Rectal smooth muscle tissue (tissue), 1 donor: ENCODE results near the gene CHTF18.

Source experiments
- H3K27ac ChIP-seq: one replicate; pipeline ENCODE4 v1.7.0; 2013; ENCODE audit warnings: low read depth, low read length, inconsistent platforms
- H3K27me3 ChIP-seq: one replicate; pipeline ENCODE4 v1.7.0; 2013; ENCODE audit warnings: low read length; ENCODE audit not compliant: control insufficient read depth, insufficient read depth
- H3K36me3 ChIP-seq: one replicate; pipeline ENCODE4 v1.7.0; 2013; ENCODE audit warnings: low read length; ENCODE audit not compliant: control insufficient read depth, insufficient read depth
- H3K4me1 ChIP-seq: one replicate; pipeline ENCODE4 v1.7.0; 2013; ENCODE audit warnings: low read length; ENCODE audit not compliant: control insufficient read depth, insufficient read depth
- H3K4me3 ChIP-seq: one replicate; pipeline ENCODE4 v1.7.0; 2013; ENCODE audit warnings: low read length
- H3K9ac ChIP-seq: one replicate; pipeline ENCODE4 v1.7.0; 2013; ENCODE audit warnings: low read length

Gene CHTF18

GRCh38 chr16:782766-783403 lies 5.5 kb upstream of the CHTF18 start:
- H3K4me1 ChIP-seq, result no peaks in the 10 kb centered on the region
- H3K4me3 ChIP-seq, result no peak overlapping the region
- H3K27ac ChIP-seq, result no peak overlapping the region
- H3K9ac ChIP-seq, result no peak overlapping the region
- H3K27me3 ChIP-seq, result peaks cover 20% of the 10 kb centered on the region
- H3K36me3 ChIP-seq, result no peaks in the 10 kb centered on the region

GRCh38 chr16:783404-784161 lies 4.8 kb upstream of the CHTF18 start:
- Histone ChIP-seq H3K27ac (no peak overlapping the region), H3K9ac (no peak overlapping the region), H3K36me3 (no peaks in the 10 kb centered on the region), H3K4me3 (no peak overlapping the region), H3K4me1 (no peaks in the 10 kb centered on the region), H3K27me3 (peaks cover 18% of the 10 kb centered on the region)

GRCh38 chr16:784431-784830 lies 4.0 kb upstream of the CHTF18 start:
- H3K4me1 ChIP-seq, result no peaks in the 10 kb centered on the region
- peaks cover 18% of the 10 kb centered on the region for H3K27me3 ChIP-seq
- no peak overlapping the region for H3K9ac ChIP-seq
- no peak overlapping the region for H3K4me3 ChIP-seq
- H3K27ac ChIP-seq, result no peak overlapping the region
- H3K36me3 ChIP-seq, result no peaks in the 10 kb centered on the region

- Histone ChIP-seq H3K27me3 (peaks cover 17% of the 10 kb centered on the region), H3K4me1 (no peaks in the 10 kb centered on the region), H3K27ac (no peak overlapping the region), H3K9ac (no peak overlapping the region), H3K36me3 (no peaks in the 10 kb centered on the region), H3K4me3 (no peak overlapping the region)
Observed at GRCh38 chr16:785563-786535, 2.6 kb upstream of the CHTF18 start.

GRCh38 chr16:787321-787966 lies 976 bp upstream of the CHTF18 start:
- Histone ChIP-seq H3K9ac (peak overlapping the region; percentile 93), H3K4me1 (no peaks in the 10 kb centered on the region), H3K36me3 (no peaks in the 10 kb centered on the region), H3K4me3 (peak overlapping the region; percentile 95), H3K27me3 (peaks cover 6% of the 10 kb centered on the region), H3K27ac (peak overlapping the region; percentile 3)

GRCh38 chr16:787978-788398 lies 432 bp upstream of the CHTF18 start, which contains the start of gene RPUSD1:
RPUSD1 (minus strand) TSS chr16:788381; CDS start chr16:787737, 644 bp downstream.
- H3K4me3 ChIP-seq, result peak within 1 kb of the TSS; percentile 95
- H3K27ac ChIP-seq, result peak within 1 kb of the TSS; percentile 3
- H3K27me3 ChIP-seq, result peaks cover 5% of the 10 kb centered on the region
- no peaks in the 10 kb centered on the region for H3K36me3 ChIP-seq
- H3K9ac ChIP-seq, result peak within 1 kb of the TSS; percentile 93
- H3K4me1 ChIP-seq, result no peaks in the 10 kb centered on the region

GRCh38 chr16:789191-789850 lies 901 bp downstream of the CHTF18 start:
- no peaks in the 10 kb centered on the region for H3K36me3 ChIP-seq
- H3K9ac ChIP-seq, result no peak overlapping the region
- no peaks in the 10 kb centered on the region for H3K27me3 ChIP-seq
- no peaks in the 10 kb centered on the region for H3K4me1 ChIP-seq
- H3K4me3 ChIP-seq, result peak overlapping the region; percentile 77
- H3K27ac ChIP-seq, result no peak overlapping the region

GRCh38 chr16:790086-790485 lies 1.7 kb downstream of the CHTF18 start:
- no peak overlapping the region for H3K27ac ChIP-seq
- H3K9ac ChIP-seq, result no peak overlapping the region
- no peak overlapping the region for H3K4me3 ChIP-seq
- no peaks in the 10 kb centered on the region for H3K27me3 ChIP-seq
- no peaks in the 10 kb centered on the region for H3K4me1 ChIP-seq
- H3K36me3 ChIP-seq, result no peaks in the 10 kb centered on the region

- Histone ChIP-seq H3K4me1 (no peaks in the 10 kb centered on the region), H3K9ac (no peak overlapping the region), H3K27me3 (no peaks in the 10 kb centered on the region), H3K4me3 (no peak overlapping the region), H3K27ac (no peak overlapping the region), H3K36me3 (no peaks in the 10 kb centered on the region)
Observed at GRCh38 chr16:791131-791530, 2.7 kb downstream of the CHTF18 start.

- Histone ChIP-seq H3K4me3 (no peak overlapping the region), H3K27ac (no peak overlapping the region)
Observed at GRCh38 chr16:792221-792995, 4.0 kb downstream of the CHTF18 start.

GRCh38 chr16:793414-793813 lies 5.0 kb downstream of the CHTF18 start:
- H3K27ac ChIP-seq, result no peak overlapping the region
- H3K9ac ChIP-seq, result no peak overlapping the region
- no peaks in the 10 kb centered on the region for H3K4me1 ChIP-seq
- no peak overlapping the region for H3K4me3 ChIP-seq
- no peaks in the 10 kb centered on the region for H3K36me3 ChIP-seq
- no peaks in the 10 kb centered on the region for H3K27me3 ChIP-seq

More at GRCh38 chr16:792221-792995, 4.0 kb downstream of the CHTF18 start:
- no peaks in the 10 kb centered on the region for H3K36me3 ChIP-seq
- H3K9ac ChIP-seq, result no peak overlapping the region
- H3K27me3 ChIP-seq, result no peaks in the 10 kb centered on the region
- H3K4me1 ChIP-seq, result no peaks in the 10 kb centered on the region
